SK-N-SH treated with all-trans-retinoic acid at 6 μM for 48 hours (cell line): ENCODE measurements around the gene EEF1G.
"Not testable (repeated sequence)": the region's sequence is repeated elsewhere in the genome, so short reads cannot be mapped to it uniquely, and the experiment has no call there.

Experiments used
- ATAC-seq: fragments of 200-7000 bp; cut with Tn5 transposase; 3 replicates; pipeline ENCODE4 v1.9.1; 2020; ENCODE audit warnings: mild to moderate bottlenecking, moderate library complexity
- ARNTL ChIP-seq: fragments of 450-650 bp; formaldehyde crosslinking; IDR thresholded peaks from 2 replicates; pipeline ENCODE4 v1.5.0; 2020; ENCODE audit warnings: low read depth, mild to moderate bottlenecking, moderate library complexity, borderline replicate concordance
- BACH2 ChIP-seq: fragments of 250-450 bp; sonication (Bioruptor Pico); IDR thresholded peaks from 2 replicates; pipeline ENCODE4 v1.9.0; 2021; ENCODE audit warnings: mild to moderate bottlenecking, borderline replicate concordance
- CSDC2 ChIP-seq: fragments of 250-450 bp; sonication (Bioruptor Pico); IDR thresholded peaks from 2 replicates; pipeline ENCODE4 v1.5.0; 2020; ENCODE audit warnings: mild to moderate bottlenecking, moderate library complexity
- ESRRG ChIP-seq: fragments of 250-450 bp; sonication (Bioruptor Pico); IDR thresholded peaks from 2 replicates; pipeline ENCODE4 v1.6.1; 2021; ENCODE audit warnings: mild to moderate bottlenecking
- GLIS3 ChIP-seq: fragments of 250-450 bp; sonication (Bioruptor Pico); IDR thresholded peaks from 2 replicates; pipeline ENCODE4 v1.5.0; 2020; ENCODE audit warnings: mild to moderate bottlenecking, moderate library complexity
- OSR1 ChIP-seq: fragments of 250-450 bp; sonication (Bioruptor Pico); IDR thresholded peaks from 2 replicates; pipeline ENCODE4 v1.8.0; 2022; ENCODE audit warnings: moderate library complexity, mild to moderate bottlenecking, inconsistent platforms
- PPARA ChIP-seq: fragments of 250-450 bp; sonication (Bioruptor Pico); IDR thresholded peaks from 2 replicates; pipeline ENCODE4 v1.5.0; 2020; ENCODE audit warnings: mild to moderate bottlenecking, borderline replicate concordance
- RARB ChIP-seq: fragments of 250-450 bp; sonication (Bioruptor Pico); IDR thresholded peaks from 2 replicates; pipeline ENCODE4 v1.8.0; 2021; ENCODE audit warnings: mild to moderate bottlenecking, moderate library complexity
- TCF4 ChIP-seq: fragments of 250-450 bp; sonication (Bioruptor Pico); IDR thresholded peaks from 2 replicates; pipeline ENCODE4 v1.8.0; 2021; ENCODE audit warnings: mild to moderate bottlenecking, moderate library complexity, borderline replicate concordance
- TOX ChIP-seq: fragments of 250-450 bp; sonication (Bioruptor Pico); IDR thresholded peaks from 2 replicates; pipeline ENCODE4 v1.8.0; 2021; ENCODE audit warnings: mild to moderate bottlenecking, moderate library complexity, borderline replicate concordance
- ZC3H10 ChIP-seq: fragments of 250-450 bp; sonication (Bioruptor Pico); IDR thresholded peaks from 2 replicates; pipeline ENCODE4 v1.5.1; 2021; ENCODE audit warnings: mild to moderate bottlenecking, moderate library complexity
- ZFP30 ChIP-seq: fragments of 450-650 bp; formaldehyde crosslinking; IDR thresholded peaks from 2 replicates; pipeline ENCODE4 v1.5.0; 2022; ENCODE audit warnings: mild to moderate bottlenecking, moderate library complexity
- ZNF8 ChIP-seq: fragments of 450-650 bp; formaldehyde crosslinking; IDR thresholded peaks from 2 replicates; pipeline ENCODE4 v1.5.0; 2020; ENCODE audit warnings: mild to moderate bottlenecking, moderate library complexity
- TF ChIP-seq, protein P1 (sequence below): fragments of 250-450 bp; sonication (Bioruptor Pico); IDR thresholded peaks from 2 replicates; pipeline ENCODE4 v1.5.0; 2020; ENCODE audit warnings: mild to moderate bottlenecking, moderate library complexity
- TF ChIP-seq, protein P2 (sequence below): fragments of 250-450 bp; sonication (Bioruptor Pico); IDR thresholded peaks from 2 replicates; pipeline ENCODE4 v1.8.0; 2020; ENCODE audit warnings: mild to moderate bottlenecking, moderate library complexity, borderline replicate concordance
- TF ChIP-seq, protein P3 (sequence below): fragments of 250-450 bp; sonication (Bioruptor Pico); IDR thresholded peaks from 2 replicates; pipeline ENCODE4 v1.5.1; 2021; ENCODE audit warnings: mild to moderate bottlenecking, moderate library complexity
- TF ChIP-seq, protein P4 (sequence below): fragments of 250-450 bp; sonication (Bioruptor Pico); IDR thresholded peaks from 2 replicates; pipeline ENCODE4 v1.5.1; 2020; ENCODE audit warnings: low read depth, mild to moderate bottlenecking, moderate library complexity
- TF ChIP-seq, protein P5 (sequence below): fragments of 250-450 bp; sonication (Bioruptor Pico); IDR thresholded peaks from 2 replicates; pipeline ENCODE4 v1.8.0; 2021; ENCODE audit warnings: low read depth, mild to moderate bottlenecking, moderate library complexity, borderline replicate concordance

EEF1G gene

DNA sequence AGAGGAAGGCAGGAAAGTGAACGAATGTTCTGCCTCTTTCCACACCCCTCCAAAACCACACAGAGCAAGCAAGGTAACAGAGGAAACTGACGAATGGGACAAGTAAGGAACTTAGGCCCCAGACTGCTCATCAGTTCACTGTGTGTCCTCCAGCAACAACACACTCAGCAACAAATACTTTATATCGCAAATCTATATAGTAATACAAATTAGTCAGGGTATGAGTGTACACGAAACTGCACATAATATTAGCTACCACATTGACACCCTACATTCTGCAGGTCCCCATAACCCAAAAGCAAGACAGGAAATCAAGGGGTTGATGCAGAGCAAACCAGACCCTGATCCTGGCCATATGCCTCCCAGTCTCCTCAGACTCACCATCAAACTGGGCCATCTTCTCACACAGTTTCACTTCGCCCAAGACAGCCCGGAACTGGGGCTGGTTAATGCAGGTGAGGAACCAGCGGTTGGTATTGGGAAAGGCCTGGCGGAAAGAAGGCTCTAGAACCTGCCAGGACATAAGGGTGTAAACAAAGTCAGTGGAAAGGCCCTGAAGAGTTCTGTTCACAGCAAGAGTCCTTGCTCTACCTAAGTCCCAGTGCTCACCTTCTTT lies 6.6 kb downstream of the EEF1G start:
- ATAC-seq, result no peak
- TF ChIP-seq ZNF8 (CRISPR knock-in tag), result no peak
- TF ChIP-seq, protein P1, sequence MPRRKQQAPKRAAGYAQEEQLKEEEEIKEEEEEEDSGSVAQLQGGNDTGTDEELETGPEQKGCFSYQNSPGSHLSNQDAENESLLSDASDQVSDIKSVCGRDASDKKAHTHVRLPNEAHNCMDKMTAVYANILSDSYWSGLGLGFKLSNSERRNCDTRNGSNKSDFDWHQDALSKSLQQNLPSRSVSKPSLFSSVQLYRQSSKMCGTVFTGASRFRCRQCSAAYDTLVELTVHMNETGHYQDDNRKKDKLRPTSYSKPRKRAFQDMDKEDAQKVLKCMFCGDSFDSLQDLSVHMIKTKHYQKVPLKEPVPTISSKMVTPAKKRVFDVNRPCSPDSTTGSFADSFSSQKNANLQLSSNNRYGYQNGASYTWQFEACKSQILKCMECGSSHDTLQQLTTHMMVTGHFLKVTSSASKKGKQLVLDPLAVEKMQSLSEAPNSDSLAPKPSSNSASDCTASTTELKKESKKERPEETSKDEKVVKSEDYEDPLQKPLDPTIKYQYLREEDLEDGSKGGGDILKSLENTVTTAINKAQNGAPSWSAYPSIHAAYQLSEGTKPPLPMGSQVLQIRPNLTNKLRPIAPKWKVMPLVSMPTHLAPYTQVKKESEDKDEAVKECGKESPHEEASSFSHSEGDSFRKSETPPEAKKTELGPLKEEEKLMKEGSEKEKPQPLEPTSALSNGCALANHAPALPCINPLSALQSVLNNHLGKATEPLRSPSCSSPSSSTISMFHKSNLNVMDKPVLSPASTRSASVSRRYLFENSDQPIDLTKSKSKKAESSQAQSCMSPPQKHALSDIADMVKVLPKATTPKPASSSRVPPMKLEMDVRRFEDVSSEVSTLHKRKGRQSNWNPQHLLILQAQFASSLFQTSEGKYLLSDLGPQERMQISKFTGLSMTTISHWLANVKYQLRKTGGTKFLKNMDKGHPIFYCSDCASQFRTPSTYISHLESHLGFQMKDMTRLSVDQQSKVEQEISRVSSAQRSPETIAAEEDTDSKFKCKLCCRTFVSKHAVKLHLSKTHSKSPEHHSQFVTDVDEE (CRISPR knock-in tag), result no peak
- TF ChIP-seq ARNTL (CRISPR knock-in tag), result no peak
- TF ChIP-seq, protein P2, sequence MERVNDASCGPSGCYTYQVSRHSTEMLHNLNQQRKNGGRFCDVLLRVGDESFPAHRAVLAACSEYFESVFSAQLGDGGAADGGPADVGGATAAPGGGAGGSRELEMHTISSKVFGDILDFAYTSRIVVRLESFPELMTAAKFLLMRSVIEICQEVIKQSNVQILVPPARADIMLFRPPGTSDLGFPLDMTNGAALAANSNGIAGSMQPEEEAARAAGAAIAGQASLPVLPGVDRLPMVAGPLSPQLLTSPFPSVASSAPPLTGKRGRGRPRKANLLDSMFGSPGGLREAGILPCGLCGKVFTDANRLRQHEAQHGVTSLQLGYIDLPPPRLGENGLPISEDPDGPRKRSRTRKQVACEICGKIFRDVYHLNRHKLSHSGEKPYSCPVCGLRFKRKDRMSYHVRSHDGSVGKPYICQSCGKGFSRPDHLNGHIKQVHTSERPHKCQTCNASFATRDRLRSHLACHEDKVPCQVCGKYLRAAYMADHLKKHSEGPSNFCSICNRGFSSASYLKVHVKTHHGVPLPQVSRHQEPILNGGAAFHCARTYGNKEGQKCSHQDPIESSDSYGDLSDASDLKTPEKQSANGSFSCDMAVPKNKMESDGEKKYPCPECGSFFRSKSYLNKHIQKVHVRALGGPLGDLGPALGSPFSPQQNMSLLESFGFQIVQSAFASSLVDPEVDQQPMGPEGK (CRISPR knock-in tag), result no peak
- TF ChIP-seq PPARA (CRISPR knock-in tag), result no peak
- TF ChIP-seq, protein P3, sequence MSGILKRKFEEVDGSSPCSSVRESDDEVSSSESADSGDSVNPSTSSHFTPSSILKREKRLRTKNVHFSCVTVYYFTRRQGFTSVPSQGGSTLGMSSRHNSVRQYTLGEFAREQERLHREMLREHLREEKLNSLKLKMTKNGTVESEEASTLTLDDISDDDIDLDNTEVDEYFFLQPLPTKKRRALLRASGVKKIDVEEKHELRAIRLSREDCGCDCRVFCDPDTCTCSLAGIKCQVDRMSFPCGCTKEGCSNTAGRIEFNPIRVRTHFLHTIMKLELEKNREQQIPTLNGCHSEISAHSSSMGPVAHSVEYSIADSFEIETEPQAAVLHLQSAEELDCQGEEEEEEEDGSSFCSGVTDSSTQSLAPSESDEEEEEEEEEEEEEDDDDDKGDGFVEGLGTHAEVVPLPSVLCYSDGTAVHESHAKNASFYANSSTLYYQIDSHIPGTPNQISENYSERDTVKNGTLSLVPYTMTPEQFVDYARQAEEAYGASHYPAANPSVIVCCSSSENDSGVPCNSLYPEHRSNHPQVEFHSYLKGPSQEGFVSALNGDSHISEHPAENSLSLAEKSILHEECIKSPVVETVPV (CRISPR knock-in tag), result no peak
- TF ChIP-seq, protein P4, sequence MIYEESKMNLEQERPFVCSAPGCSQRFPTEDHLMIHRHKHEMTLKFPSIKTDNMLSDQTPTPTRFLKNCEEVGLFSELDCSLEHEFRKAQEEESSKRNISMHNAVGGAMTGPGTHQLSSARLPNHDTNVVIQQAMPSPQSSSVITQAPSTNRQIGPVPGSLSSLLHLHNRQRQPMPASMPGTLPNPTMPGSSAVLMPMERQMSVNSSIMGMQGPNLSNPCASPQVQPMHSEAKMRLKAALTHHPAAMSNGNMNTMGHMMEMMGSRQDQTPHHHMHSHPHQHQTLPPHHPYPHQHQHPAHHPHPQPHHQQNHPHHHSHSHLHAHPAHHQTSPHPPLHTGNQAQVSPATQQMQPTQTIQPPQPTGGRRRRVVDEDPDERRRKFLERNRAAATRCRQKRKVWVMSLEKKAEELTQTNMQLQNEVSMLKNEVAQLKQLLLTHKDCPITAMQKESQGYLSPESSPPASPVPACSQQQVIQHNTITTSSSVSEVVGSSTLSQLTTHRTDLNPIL (CRISPR knock-in tag), result no peak
- no peak for TF ChIP-seq CSDC2 (CRISPR knock-in tag)
- no peak for TF ChIP-seq TOX
- no peak for TF ChIP-seq ZFP30 (CRISPR knock-in tag)
- TF ChIP-seq RARB, result no peak
- no peak for TF ChIP-seq TCF4 (CRISPR knock-in tag)

DNA sequence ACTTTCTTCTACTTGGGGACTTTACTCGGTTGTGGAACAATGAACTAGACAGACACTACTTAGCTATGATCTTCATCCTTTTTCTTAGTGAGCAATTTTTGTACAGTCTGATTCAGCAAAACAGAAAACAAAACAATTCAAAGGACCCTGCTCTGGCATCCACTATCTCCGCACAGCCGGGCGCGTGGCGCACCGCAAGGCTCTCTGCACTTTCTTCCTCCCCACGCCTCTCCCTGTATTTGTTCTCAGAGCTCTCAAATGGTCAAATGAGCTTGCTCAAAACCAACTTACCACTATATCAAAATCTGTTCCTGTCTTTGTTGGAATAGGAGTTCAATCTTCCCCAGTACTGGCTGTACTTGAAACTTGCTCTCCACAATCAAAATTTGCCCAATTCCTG lies 7.4 kb downstream of the EEF1G start:
- TF ChIP-seq, protein P2 (CRISPR knock-in tag), result no peak
- TF ChIP-seq RARB, result no peak
- TF ChIP-seq GLIS3, result no peak
- TF ChIP-seq ZFP30 (CRISPR knock-in tag), result no peak
- TF ChIP-seq ZNF8 (CRISPR knock-in tag), result no peak
- TF ChIP-seq BACH2, result no peak
- ATAC-seq, result no peak

DNA sequence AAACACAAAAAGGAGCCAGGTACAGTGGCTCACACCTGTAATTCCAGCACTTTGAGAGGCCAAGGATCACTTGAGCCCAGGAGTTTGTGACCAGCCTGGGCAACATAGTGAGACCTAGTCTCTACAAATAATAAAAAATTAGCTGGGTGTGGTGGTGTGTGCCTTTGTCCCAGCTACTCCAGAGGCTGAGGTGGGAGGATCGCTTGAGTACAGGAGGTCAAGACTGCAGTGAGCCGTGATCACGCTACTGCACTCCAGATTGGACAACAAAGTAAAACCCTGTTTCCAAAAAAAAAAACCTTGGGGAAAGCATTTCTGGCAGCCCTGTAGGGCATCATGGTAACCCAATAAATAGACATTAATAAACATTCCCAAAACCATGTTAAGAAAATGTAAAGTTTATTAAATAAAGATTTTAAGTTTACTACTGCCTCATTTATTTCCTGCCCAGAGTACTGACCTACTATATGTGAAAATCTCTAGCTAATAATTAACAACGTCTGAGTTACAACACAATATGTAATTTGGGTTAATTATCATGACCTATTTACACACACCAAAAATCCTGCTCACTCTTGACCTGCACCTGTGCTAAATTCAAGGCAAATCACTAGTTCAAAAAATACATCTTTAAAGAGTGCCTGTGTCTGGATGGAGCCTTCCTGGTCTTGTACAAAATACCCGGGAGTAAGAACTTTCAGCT lies 8.4 kb downstream of the EEF1G start:
- ATAC-seq, result no peak
- TF ChIP-seq, protein P4 (CRISPR knock-in tag), result no peak
- TF ChIP-seq BACH2, result no peak
- TF ChIP-seq TOX, result no peak
- no peak for TF ChIP-seq OSR1 (CRISPR knock-in tag)
- no peak for TF ChIP-seq PPARA (CRISPR knock-in tag)
- no peak for TF ChIP-seq ZC3H10 (CRISPR knock-in tag)
- TF ChIP-seq ARNTL (CRISPR knock-in tag), result no peak
- no peak for TF ChIP-seq ESRRG
- TF ChIP-seq, protein P5, sequence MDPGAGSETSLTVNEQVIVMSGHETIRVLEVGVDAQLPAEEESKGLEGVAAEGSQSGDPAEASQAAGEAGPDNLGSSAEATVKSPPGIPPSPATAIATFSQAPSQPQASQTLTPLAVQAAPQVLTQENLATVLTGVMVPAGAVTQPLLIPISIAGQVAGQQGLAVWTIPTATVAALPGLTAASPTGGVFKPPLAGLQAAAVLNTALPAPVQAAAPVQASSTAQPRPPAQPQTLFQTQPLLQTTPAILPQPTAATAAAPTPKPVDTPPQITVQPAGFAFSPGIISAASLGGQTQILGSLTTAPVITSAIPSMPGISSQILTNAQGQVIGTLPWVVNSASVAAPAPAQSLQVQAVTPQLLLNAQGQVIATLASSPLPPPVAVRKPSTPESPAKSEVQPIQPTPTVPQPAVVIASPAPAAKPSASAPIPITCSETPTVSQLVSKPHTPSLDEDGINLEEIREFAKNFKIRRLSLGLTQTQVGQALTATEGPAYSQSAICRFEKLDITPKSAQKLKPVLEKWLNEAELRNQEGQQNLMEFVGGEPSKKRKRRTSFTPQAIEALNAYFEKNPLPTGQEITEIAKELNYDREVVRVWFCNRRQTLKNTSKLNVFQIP, result no peak
- TF ChIP-seq, protein P3 (CRISPR knock-in tag), result no peak

DNA sequence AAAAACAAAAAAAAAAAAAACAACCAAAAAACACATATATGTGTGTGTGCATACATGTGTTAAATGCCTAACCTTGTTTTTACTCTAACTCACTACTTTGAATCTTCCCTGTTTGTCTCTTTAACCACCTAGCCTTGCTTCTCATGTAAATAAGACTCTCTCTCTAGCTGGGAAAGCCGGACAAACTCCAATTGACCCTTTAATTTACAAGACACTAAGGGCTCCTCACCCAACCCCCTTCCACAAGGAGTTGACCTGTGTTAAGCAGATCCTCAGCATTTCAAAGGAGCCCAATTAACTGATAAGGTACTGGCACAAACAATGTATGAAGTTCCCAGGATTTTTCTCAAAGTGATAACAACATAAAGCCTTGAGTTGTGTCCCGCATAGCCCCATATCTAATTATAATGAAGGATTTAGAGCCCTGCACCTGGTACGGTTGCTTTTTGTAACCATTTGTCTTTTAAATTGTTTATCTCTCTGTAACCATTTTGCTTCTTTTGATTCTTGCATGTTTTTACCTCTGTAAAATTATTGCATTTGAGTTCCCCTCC lies 11.9 kb downstream of the EEF1G start:
- ATAC-seq, result not testable (repeated sequence)
